GM19463 (cell line): ENCODE results near the gene MESD.

Source experiments
- ATAC-seq: cut with Tn5 transposase; IDR thresholded peaks from one replicate; pipeline ENCODE4 v1.9.1; 2021; ENCODE audit warnings: mild to moderate bottlenecking, moderate library complexity; ENCODE audit not compliant: unreplicated experiment

Gene MESD

DNA sequence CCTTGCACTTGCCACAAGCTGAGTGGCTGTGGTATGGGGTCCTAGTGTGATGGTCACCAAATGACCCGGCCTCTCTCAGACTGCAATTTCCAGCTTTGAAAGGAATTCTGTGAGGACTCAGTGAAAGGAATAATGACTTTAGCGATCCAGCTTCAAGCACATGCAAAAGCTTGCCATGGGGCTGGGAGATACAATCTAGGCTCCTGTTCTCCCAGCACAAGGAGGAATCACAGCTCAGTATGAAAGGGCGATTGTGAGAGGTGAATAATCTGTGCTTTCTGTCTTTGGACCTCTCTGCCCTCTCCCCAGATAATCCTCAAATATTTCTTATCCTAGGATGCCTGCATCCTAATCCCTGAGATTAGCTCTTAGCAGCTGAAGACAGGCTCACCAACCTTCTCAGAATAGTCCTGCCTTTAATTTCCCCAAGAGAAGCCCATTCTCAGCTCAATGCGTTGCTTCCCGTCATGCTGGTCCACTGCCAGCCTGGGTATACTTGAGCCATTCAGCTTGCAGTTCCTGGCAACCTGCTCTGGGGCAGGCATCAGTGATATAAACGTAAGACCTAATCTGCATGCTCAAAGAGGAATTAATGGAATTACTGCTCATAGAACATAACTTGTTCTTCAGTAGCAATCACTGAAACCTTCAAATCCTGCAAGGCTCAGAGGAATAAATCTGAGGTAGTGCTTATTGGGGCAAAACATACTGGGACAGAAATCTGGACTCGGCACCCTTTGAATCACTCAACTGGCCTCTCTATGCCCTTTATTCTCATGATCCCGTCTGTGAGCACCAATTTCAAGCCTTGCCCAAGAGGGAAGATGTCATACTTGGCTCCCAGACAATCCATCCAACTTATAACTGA lies 26.2 kb upstream of the MESD start:
- ATAC-seq, result no peak

DNA sequence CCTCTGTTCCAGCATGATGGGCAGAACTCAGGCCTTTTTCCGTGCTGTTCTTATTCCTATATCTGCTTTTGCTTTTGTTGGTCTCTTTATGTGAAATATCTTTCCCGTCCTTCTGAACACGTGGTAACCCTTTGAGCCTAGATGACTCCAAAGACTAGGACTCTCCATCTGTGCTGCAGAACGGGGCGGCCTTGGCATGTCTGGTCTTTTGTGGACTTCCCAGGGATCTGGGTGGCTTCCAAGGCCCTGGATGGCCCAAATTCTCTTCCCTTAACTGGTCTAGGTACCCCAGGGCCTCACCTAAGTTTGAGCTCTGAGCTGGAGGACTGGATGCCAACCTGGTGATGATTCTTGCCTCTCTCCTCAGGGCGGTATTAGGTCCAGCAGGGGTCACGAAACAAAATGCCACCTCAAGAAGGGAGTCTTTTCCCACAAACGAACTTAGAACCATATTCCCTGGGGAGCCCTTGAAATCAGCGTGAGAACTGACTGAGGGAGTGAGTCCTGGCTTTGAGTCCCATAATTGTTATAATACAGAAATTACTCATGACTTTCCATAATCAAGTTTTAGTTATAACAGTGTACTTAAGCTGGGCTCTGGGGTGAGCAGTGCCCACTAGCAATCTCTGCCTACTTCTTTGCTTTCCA lies 25.0 kb upstream of the MESD start:
- ATAC-seq, result no peak

- ATAC-seq, result no peak
Observed at GRCh38 chr15:81013396-81013929, 23.8 kb upstream of the MESD start.

GRCh38 chr15:81012588-81012987 lies 23.0 kb upstream of the MESD start:
- no peak for ATAC-seq

GRCh38 chr15:81011593-81011992 lies 22.0 kb upstream of the MESD start:
- ATAC-seq, result no peak

DNA sequence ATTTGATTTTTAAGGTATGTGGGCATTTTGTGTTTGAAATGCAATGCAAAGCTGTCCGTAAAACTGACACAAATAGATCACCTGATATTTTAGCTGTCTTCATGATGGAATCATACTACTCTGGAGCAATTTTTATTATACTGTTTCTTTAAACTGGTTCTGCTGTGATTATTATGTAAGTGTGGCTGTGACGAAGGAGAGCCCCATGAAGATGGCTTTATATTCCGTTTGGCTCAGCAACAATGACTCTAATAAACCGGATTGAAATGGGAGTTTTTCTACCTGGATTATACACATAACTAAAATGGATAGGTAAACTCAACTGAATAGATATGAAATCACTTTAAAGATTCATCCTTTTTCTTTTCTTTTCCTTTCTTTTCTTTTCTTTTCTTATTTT lies 20.5 kb upstream of the MESD start:
- ATAC-seq, result no peak

DNA sequence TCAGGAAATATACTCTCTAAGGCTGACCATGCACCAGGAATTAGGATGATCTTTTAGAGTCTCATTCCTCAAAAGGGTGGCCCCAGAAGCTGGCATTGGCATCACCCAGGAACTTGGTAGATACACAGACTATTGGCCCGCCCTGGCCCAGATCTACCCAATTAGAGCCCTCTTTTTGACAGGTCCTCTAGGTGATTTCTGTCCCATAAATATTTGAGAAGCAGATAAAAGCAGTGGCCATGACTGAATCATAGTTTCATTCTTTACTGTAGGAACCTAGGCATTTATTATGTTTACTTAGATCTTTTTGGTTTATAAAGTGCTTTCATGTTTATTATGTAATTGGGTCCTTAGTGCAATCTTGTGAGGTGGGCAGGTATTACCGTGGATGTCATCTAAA lies 18.7 kb upstream of the MESD start:
- ATAC-seq, result no peak

- ATAC-seq, result no peak
Observed at GRCh38 chr15:81007428-81008064, 17.9 kb upstream of the MESD start.

- ATAC-seq, result no peak
Observed at GRCh38 chr15:81006124-81006523, 16.5 kb upstream of the MESD start.

DNA sequence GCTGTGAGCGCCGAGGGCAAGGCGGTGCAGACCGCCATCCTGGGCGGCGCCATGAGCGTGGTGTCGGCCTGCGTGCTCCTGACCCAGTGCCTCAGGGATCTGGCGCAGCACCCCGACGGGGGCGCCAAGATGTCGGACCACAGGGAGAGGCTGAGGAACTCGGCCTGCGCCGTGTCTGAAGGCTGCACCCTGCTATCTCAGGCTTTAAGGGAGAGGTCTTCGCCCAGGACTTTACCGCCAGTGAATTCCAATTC lies 13.4 kb upstream of the MESD start:
- ATAC-seq, result no peak

DNA sequence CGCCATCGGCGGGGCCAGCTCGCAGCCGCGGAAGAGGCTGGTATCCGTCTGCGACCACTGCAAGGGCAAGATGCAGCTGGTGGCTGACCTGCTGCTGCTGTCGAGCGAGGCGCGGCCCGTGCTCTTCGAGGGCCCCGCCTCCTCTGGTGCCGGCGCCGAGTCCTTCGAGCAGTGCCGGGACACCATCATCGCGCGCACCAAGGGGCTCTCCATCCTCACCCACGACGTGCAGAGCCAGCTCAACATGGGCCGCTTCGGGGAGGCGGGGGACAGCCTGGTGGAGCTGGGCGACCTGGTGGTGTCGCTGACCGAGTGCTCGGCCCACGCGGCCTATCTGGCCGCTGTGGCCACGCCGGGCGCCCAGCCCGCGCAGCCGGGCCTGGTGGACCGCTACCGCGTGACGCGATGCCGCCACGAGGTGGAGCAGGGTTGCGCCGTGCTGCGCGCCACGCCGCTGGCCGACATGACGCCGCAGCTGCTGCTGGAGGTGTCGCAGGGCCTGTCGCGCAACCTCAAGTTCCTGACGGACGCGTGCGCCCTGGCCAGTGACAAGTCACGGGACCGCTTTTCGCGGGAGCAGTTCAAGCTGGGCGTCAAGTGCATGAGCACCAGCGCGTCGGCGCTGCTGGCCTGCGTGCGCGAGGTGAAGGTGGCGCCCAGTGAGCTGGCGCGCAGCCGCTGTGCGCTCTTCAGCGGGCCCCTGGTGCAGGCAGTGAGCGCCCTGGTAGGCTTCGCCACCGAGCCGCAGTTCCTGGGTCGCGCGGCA lies 12.9 kb upstream of the MESD start:
- ATAC-seq, result no peak

- ATAC-seq, result no peak
Observed at GRCh38 chr15:81002009-81002330, 12.4 kb upstream of the MESD start.

GRCh38 chr15:81001152-81002008 lies 11.8 kb upstream of the MESD start:
- peak; percentile 31 for ATAC-seq

GRCh38 chr15:81000624-81001151 lies 11.1 kb upstream of the MESD start, which contains the start of gene TLNRD1:
TSS of gene TLNRD1 (plus strand) at chr15:81000923. CDS start at chr15:81002272, 1,349 bp downstream.
- ATAC-seq, result peak; percentile 59

- no peak for ATAC-seq
Observed at GRCh38 chr15:81000144-81000623, 10.6 kb upstream of the MESD start.

GRCh38 chr15:80999623-81000036 lies 10.0 kb upstream of the MESD start:
- peak; percentile 26 for ATAC-seq

GRCh38 chr15:80998251-80998650 lies 8.6 kb upstream of the MESD start:
- ATAC-seq, result no peak

DNA sequence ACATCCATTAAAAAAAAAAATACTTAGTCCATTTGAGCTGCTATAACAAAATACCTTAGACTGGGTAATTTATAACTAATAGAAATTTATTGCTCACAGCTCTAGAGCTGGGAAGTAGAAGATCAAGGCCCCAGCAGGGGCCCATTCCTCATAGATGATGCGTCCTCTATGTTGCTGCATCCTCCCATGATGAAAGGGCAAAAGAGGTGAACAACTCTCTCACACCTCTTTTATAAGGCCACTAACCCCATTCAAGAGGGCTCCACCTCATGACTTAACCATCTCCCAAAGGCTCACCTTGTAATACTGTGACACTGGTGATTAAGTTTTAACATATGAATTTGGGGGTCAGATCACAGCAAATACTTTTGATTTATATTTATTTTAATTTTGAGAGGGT lies 8.1 kb upstream of the MESD start:
- ATAC-seq, result no peak

GRCh38 chr15:80996247-80996646 lies 6.6 kb upstream of the MESD start:
- ATAC-seq, result no peak

- ATAC-seq, result no peak
Observed at GRCh38 chr15:80992441-80992840, 2.8 kb upstream of the MESD start.
